ENCODE measurements around the gene ANAPC16. TPM values are rescaled to one million over a fixed set of nuclear protein-coding genes. Genes with fewer than 3 reads are reported as not detected.

Gene ANAPC16
- total RNA-seq, 2 donors from 2014 or later = 139 to 163 TPM

GRCh38 chr10:72173262-72173618, 42.6 kb upstream of the ANAPC16 start:
- H3K36me3 ChIP-seq = peaks cover 2% of the 10 kb centered on the region
- no peak for DNase-seq (ENCODE audit: low spot score)
- no peak overlapping the region for H3K4me3 ChIP-seq
- H3K9me3 ChIP-seq = no peaks in the 10 kb centered on the region
- TF ChIP-seq CTCF (IDR thresholded peaks at IDR 0.05) = no peak
- peak overlapping the region; percentile 43 to 90 for H3K27ac ChIP-seq
- H3K4me1 ChIP-seq = peaks cover 0 to 38% of the 10 kb centered on the region in 2 donors
- no peaks in the 10 kb centered on the region for H3K27me3 ChIP-seq

- H3K27ac ChIP-seq = peak overlapping the region; percentile 43 to 90
- no peak for DNase-seq (ENCODE audit: low spot score)
- H3K4me1 ChIP-seq = peaks cover 0 to 38% of the 10 kb centered on the region in 2 donors
- peaks cover 8% of the 10 kb centered on the region for H3K36me3 ChIP-seq
- H3K27me3 ChIP-seq = no peaks in the 10 kb centered on the region
- no peak overlapping the region for H3K4me3 ChIP-seq
- H3K9me3 ChIP-seq = no peaks in the 10 kb centered on the region
- TF ChIP-seq CTCF (IDR thresholded peaks at IDR 0.05) = no peak
Observed at GRCh38 chr10:72173619-72174296, 42.1 kb upstream of the ANAPC16 start.

GRCh38 chr10:72174297-72174662, 41.5 kb upstream of the ANAPC16 start:
- TF ChIP-seq CTCF (IDR thresholded peaks at IDR 0.05) = no peak
- Histone ChIP-seq H3K27me3 (no peaks in the 10 kb centered on the region), H3K9me3 (no peaks in the 10 kb centered on the region), H3K4me1 (peaks cover 0 to 38% of the 10 kb centered on the region in 2 donors), H3K36me3 (peaks cover 13% of the 10 kb centered on the region), H3K27ac (peak overlapping the region; percentile 27 to 90), H3K4me3 (no peak overlapping the region)
- DNase-seq (ENCODE audit: low spot score) = no peak

- Histone ChIP-seq H3K4me3 (no peak overlapping the region), H3K9me3 (no peaks in the 10 kb centered on the region), H3K27ac (peak overlapping the region; percentile 27 to 90), H3K27me3 (no peaks in the 10 kb centered on the region), H3K36me3 (peaks cover 13% of the 10 kb centered on the region), H3K4me1 (peaks cover 0 to 38% of the 10 kb centered on the region in 2 donors)
- TF ChIP-seq CTCF (IDR thresholded peaks at IDR 0.05) = no peak
- DNase-seq (ENCODE audit: low spot score) = no peak
Observed at GRCh38 chr10:72175149-72175548, 40.7 kb upstream of the ANAPC16 start.

- no peak for TF ChIP-seq CTCF (IDR thresholded peaks at IDR 0.05)
- Histone ChIP-seq H3K4me3 (no peak overlapping the region), H3K36me3 (peaks cover 13% of the 10 kb centered on the region), H3K4me1 (peaks cover 0 to 38% of the 10 kb centered on the region in 2 donors), H3K27me3 (no peaks in the 10 kb centered on the region), H3K27ac (peak overlapping the region; percentile 27 to 90), H3K9me3 (no peaks in the 10 kb centered on the region)
- no peak for DNase-seq (ENCODE audit: low spot score)
Observed at GRCh38 chr10:72176701-72177100, 39.1 kb upstream of the ANAPC16 start.

GRCh38 chr10:72177454-72177853, 38.4 kb upstream of the ANAPC16 start:
- Histone ChIP-seq H3K36me3 (peaks cover 13% of the 10 kb centered on the region), H3K27ac (peak overlapping the region; percentile 15 to 90), H3K4me3 (no peak overlapping the region)

More at GRCh38 chr10:72177454-72177853, 38.4 kb upstream of the ANAPC16 start:
- no peaks in the 10 kb centered on the region for H3K27me3 ChIP-seq
- H3K9me3 ChIP-seq = no peaks in the 10 kb centered on the region
- no peak for DNase-seq (ENCODE audit: low spot score)
- peaks cover 0 to 38% of the 10 kb centered on the region in 2 donors for H3K4me1 ChIP-seq
- TF ChIP-seq CTCF (IDR thresholded peaks at IDR 0.05) = no peak

Measured in right atrium auricular region (tissue), 2 donors.